Muscle of leg (tissue), 11 donors: ENCODE data around the gene FAXDC2. TPM values are rescaled to one million over a fixed set of nuclear protein-coding genes. Genes with fewer than 3 reads are reported as not detected.
"Not testable (repeated sequence)": the region's sequence is repeated elsewhere in the genome, so short reads cannot be mapped to it uniquely, and the experiment has no call there.

Source experiments
- DNase-seq: peaks from one replicate; pipeline ENCODE4 v3.0.0; 2013
- H3K27ac ChIP-seq: one replicate; pipeline ENCODE4 v1.5.1; 2013; ENCODE audit warnings: mild to moderate bottlenecking, low read length, control low read depth
- H3K27me3 ChIP-seq: one replicate; pipeline ENCODE4 v1.6.1; 2013; ENCODE audit warnings: low read length; ENCODE audit not compliant: control insufficient read depth, insufficient read depth
- H3K36me3 ChIP-seq: one replicate; pipeline ENCODE4 v1.6.1; 2013; ENCODE audit warnings: low read length; ENCODE audit not compliant: control insufficient read depth, insufficient read depth
- H3K4me1 ChIP-seq: one replicate; pipeline ENCODE4 v1.6.1; 2013; ENCODE audit warnings: low read length; ENCODE audit not compliant: control insufficient read depth, insufficient read depth
- H3K4me3 ChIP-seq: one replicate; pipeline ENCODE4 v1.5.1; 2013; ENCODE audit warnings: low read length, control low read depth
- H3K9me3 ChIP-seq: replicated peaks from 2 replicates; pipeline ENCODE4 v1.6.1; 2013; ENCODE audit warnings: low read depth, low read length; ENCODE audit not compliant: control insufficient read depth
- WGBS: methylation state at CpG from one replicate; pipeline ENCODE4 v1.1.5; 2013; ENCODE audit warnings: missing lambda C conversion rate; ENCODE audit not compliant: insufficient coverage; 5-methylcytosine and 5-hydroxymethylcytosine counted together
- polyA plus RNA-seq, 8 donors: library from polyadenylated mRNA; unstranded; fragments of 120-200 nt; gene quantifications; one replicate each; pipeline versions ENCODE4 v1.2.1 to v1.2.3, GENCODE V29; 2013; ENCODE audit warnings: inconsistent platforms in 1 of 8, low replicate concordance in 1 of 8; ENCODE audit not compliant: insufficient read length in 8 of 8, insufficient read depth in 1 of 8
- total RNA-seq: library from RNA; stranded (reverse); fragments of 120-200 nt; gene quantifications from one replicate; pipeline ENCODE4 v1.2.4, GENCODE V29; 2013

The FAXDC2 gene
- total and polyA plus RNA-seq, 9 donors: 11.1 to 16.5 (median 13.0) TPM

DNA sequence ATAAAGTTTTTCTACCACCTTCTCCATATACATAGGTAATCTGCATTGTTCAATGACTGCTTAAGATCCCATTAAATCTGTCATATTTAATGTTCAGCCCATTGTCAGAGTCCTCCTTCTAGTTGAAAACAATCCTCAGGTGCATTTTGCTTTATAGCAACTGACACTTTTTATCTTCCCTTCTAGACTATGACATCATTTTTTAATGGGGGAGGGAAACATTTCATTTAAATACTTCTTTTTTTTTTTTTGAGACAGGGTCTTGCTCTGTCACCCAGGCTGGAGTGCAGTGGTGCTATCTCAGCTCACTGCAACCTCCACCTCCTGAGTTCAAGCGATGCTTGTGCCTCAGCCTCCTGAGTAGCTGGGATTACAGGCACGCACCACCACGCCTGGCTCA, 17.6 kb downstream of the FAXDC2 start:
- Histone ChIP-seq H3K4me1 (peaks cover 22% of the 10 kb centered on the region), H3K36me3 (peaks cover 47% of the 10 kb centered on the region)
- not testable (repeated sequence) for H3K4me3 ChIP-seq, H3K27me3 ChIP-seq, H3K27ac ChIP-seq, DNase-seq, H3K9me3 ChIP-seq
- WGBS: 100% methylated on average over 3 of the region's 3 CpGs

DNA sequence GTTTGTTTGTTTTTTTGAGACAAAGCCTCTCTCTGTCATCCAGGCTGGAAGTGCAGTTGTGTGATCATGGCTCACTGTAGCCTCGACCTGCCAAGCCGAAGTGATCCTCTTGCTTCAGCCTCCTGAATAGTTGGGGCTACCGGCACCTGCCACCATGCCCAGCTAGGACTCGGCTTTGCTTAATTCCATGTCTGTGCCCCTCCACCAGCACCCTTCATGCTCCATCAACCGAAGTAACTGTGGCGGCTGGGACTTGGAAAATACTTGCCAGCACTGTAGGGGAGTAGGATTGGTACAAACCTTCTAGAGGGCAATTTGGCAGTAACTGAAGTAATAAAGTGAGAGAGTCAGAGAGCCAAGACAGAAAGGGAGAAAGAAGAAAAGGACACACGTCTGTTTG, 19.0 kb downstream of the FAXDC2 start:
- Histone ChIP-seq H3K27me3 (no peaks in the 10 kb centered on the region), H3K36me3 (peaks cover 45% of the 10 kb centered on the region), H3K4me1 (peaks cover 22% of the 10 kb centered on the region), H3K4me3 (no peak overlapping the region), H3K27ac (no peak overlapping the region), H3K9me3 (no peaks in the 10 kb centered on the region)
- no peak for DNase-seq
- whole genome bisulfite sequencing: 94% methylated on average over 3 of the region's 7 CpGs

DNA sequence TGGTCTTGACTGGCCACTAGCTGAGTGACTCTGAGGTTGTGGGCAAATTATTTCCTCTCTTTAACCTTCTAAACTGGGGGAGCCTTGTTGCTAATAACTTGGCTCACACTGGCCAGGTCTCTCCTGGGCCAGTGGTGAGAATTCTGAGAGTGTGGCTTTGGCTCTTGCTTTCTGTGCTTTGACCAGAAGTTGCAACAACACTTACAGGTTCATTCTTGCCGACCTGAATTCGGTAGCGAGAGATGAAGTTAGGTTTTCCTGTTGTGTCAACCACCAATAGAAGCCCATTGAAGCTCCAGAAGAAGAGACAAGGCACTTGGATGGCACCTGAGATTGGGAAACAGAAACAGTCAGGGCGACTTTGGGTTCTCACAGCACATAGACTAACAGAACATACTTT, 19.8 kb downstream of the FAXDC2 start:
- no peak overlapping the region for H3K4me3 ChIP-seq
- no peaks in the 10 kb centered on the region for H3K9me3 ChIP-seq
- WGBS: 100% methylated on average over 3 of the region's 4 CpGs
- peak overlapping the region; percentile 82 for H3K27ac ChIP-seq
- peaks cover 42% of the 10 kb centered on the region for H3K36me3 ChIP-seq
- H3K27me3 ChIP-seq: no peaks in the 10 kb centered on the region
- H3K4me1 ChIP-seq: peaks cover 22% of the 10 kb centered on the region
- DNase-seq: no peak

DNA sequence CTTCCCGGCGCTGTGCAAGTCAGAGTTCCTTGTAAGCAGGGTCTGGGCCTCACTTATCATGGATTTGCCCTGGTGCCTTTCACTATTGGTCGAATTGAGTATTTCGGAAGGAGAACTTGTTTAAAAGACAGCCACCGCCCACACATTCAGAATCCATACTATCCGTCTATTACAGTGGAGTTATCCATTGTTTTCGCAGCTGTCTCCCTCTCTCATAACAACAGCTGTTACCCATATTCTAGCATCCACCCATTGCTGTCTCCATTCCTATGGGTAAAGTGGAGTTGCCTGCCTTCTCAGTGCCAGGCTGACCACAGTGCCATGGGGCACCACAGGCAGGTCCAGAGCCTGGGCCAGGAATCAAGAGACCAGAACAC, 20.2 kb downstream of the FAXDC2 start:
- DNase-seq: peak; percentile 57
- peaks cover 22% of the 10 kb centered on the region for H3K4me1 ChIP-seq
- H3K36me3 ChIP-seq: peaks cover 42% of the 10 kb centered on the region
- H3K4me3 ChIP-seq: no peak overlapping the region
- no peaks in the 10 kb centered on the region for H3K27me3 ChIP-seq
- H3K27ac ChIP-seq: peak overlapping the region; percentile 82
- WGBS: 82% methylated on average over 6 of the region's 7 CpGs
- no peaks in the 10 kb centered on the region for H3K9me3 ChIP-seq

DNA sequence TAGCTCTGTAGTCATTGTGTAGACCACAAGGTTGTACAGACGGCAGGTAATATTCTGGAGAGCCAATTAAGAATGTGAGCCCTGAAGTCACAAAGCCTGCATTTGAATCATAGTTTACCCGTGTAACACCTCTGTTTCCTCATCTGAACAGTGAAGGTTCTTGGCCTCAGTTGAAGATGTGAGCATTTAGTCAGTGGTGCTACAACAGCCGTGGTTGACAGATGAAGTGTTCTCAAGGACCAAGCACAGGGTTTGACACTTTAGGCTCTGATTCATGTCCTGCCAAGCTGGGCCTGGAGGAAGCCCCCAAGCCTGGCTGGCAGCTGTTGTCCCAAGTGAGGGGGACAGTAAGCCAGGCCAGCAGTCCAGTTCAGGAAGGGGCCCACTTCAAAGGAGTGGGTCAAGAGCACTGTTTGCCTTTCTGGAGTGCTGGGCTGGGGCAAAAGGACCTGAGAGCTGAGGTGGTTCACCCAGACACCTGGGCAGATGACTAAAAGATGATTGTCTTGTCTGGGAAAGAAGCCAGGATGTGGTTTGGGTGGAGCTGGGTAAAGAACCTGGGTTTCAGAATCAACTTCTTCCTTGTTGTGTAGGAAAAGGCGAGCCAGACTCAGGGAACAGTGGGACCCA, 20.7 kb downstream of the FAXDC2 start:
- 83% methylated on average over 4 of the region's 4 CpGs for WGBS
- Histone ChIP-seq H3K27ac (peak overlapping the region; percentile 82), H3K4me3 (no peak overlapping the region), H3K27me3 (no peaks in the 10 kb centered on the region), H3K4me1 (peaks cover 18% of the 10 kb centered on the region), H3K36me3 (peaks cover 39% of the 10 kb centered on the region), H3K9me3 (no peaks in the 10 kb centered on the region)
- DNase-seq: peak; percentile 35

DNA sequence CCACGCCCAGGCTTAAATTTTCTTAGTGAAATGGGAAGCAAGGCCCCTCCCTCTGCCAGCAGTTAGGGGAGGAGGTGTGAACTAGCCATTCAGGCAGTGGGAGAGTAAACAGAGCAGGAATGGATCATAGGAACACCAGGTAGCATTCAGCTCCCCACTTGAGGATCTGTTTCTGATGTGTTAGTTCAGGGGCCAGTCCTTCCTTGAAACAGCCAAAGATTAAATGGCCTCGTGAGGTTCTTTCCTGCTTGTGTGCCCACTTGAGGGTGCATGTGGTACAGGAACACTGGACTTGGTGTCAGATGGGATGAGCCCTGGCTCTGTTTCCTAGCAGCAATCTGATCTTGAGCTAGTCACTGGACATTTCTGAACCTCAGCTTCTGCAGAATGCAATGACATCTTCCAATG, 21.2 kb downstream of the FAXDC2 start:
- no peak overlapping the region for H3K4me3 ChIP-seq
- no peak for DNase-seq
- no peaks in the 10 kb centered on the region for H3K27me3 ChIP-seq
- peaks cover 40% of the 10 kb centered on the region for H3K36me3 ChIP-seq
- H3K27ac ChIP-seq: no peak overlapping the region
- WGBS: 83% methylated on average over 2 of the region's 2 CpGs
- peaks cover 18% of the 10 kb centered on the region for H3K4me1 ChIP-seq
- no peaks in the 10 kb centered on the region for H3K9me3 ChIP-seq

DNA sequence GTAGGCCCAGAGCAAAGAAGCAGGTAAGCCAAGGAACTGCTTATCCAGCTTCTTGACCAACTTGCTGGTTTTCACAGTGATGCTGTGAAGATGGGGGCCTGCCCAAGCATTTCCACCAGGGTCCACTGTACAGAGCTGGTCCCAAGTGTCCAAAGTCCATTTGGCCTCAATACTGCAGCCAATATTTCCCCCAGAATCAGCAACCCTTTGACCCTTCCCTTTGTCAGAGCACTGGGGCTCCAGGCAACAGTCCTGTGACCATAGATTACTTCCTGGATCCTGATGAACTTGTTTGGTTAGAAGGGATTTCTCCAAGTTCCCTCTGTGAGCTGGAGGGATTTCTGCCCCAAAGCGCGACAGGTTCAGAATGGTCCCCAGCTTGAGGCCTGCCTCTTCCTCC, 26.3 kb downstream of the FAXDC2 start:
- Histone ChIP-seq H3K4me1 (peaks cover under 1% of the 10 kb centered on the region), H3K36me3 (peaks cover 65% of the 10 kb centered on the region), H3K4me3 (no peak overlapping the region), H3K27me3 (no peaks in the 10 kb centered on the region), H3K9me3 (no peaks in the 10 kb centered on the region), H3K27ac (no peak overlapping the region)
- 92% methylated on average over 2 of the region's 2 CpGs for WGBS
- no peak for DNase-seq

DNA sequence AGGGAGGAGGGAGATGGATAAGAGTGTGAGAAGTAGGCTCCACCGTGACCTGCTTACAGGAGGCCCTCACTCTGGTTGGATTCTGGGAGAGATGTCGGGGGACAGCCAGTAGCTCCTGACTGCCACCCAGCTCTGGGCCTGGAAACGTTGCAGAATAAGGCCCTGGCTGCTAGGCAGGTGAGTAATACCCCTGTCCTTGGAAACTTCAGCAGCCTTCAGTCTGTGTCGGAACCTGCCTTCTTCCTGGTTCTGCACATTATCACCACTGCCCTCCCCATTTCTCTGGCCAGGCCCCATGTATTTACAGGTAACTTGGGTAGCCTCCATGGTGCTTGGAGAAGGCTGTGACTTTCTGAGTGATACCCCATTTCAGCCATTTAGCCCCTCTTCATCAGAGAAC, 26.8 kb downstream of the FAXDC2 start:
- no peaks in the 10 kb centered on the region for H3K27me3 ChIP-seq
- no peak for DNase-seq
- H3K27ac ChIP-seq: no peak overlapping the region
- H3K36me3 ChIP-seq: peaks cover 69% of the 10 kb centered on the region
- no peaks in the 10 kb centered on the region for H3K4me1 ChIP-seq
- WGBS: 83% methylated on average over 3 of the region's 4 CpGs
- H3K9me3 ChIP-seq: no peaks in the 10 kb centered on the region
- H3K4me3 ChIP-seq: no peak overlapping the region

DNA sequence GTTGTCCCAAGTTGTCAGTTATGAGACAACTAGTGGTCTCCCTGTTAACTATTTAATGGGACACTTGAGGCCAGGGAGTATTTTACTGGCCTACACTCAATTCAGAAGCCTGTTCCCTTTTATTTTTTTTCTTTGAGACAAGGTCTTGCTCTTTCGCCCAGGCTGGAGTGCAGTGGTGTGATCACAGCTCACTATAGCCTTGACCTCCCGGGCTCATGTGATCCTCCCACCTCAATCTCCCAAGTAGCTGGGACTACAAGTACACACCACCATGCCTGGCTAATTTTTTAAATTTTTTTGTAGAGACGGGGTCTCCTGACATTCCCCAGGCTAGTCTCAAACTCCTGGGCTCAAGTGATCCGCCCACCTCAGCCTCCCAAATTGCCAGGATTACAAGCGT, 27.5 kb downstream of the FAXDC2 start:
- peaks cover 71% of the 10 kb centered on the region for H3K36me3 ChIP-seq
- H3K27ac ChIP-seq, H3K9me3 ChIP-seq, H3K27me3 ChIP-seq, H3K4me1 ChIP-seq, DNase-seq, H3K4me3 ChIP-seq: not testable (repeated sequence)
- 73% methylated on average over 5 of the region's 5 CpGs for WGBS

DNA sequence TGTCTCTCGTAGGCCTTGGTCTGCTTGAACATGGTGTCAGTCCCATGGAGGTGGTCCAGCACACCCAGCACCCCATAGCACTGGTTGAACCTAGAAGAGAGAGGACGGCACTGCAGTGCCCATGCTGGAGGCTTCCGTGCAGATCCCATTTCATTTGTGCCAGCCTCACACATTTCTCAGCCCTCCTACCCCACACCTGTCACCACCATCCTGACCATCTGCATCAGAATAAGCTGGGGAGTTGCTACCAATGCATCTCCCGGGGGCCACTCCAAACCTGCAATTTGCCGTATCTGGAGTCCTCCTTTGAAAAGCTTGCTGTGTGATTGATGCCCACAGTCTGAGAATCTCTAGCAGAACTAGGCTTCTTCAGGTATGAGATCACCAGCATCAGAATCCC, 30.0 kb downstream of the FAXDC2 start:
- Histone ChIP-seq H3K36me3 (peaks cover 90% of the 10 kb centered on the region), H3K4me3 (no peak overlapping the region), H3K27me3 (no peaks in the 10 kb centered on the region), H3K27ac (no peak overlapping the region), H3K4me1 (no peaks in the 10 kb centered on the region), H3K9me3 (no peaks in the 10 kb centered on the region)
- DNase-seq: no peak
- 77% methylated on average over 5 of the region's 5 CpGs for WGBS

DNA sequence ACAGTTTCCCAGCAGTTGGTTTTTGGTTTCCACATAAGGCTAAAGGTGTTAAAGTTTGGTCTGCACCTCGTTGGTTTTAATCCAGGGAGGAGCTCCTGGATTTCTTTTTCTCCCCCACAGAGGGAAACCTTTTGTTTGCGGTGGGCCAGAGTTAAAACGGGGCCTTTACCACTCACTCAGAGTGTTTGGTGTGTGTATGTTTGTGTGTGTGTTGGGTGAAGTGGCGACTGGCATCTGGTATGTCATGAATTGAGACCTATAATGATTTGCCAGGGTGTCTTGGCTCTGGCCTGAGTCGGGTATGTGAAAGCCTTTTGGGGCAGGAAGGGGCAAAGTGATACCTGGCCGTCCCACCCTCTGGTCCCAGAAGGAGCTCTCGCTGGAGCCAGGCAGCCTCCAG, 30.9 kb downstream of the FAXDC2 start:
- peaks cover 94% of the 10 kb centered on the region for H3K36me3 ChIP-seq
- no peak overlapping the region for H3K27ac ChIP-seq

More for the DNA sequence above, 30.9 kb downstream of the FAXDC2 start:
- H3K4me1 ChIP-seq: no peaks in the 10 kb centered on the region
- no peaks in the 10 kb centered on the region for H3K27me3 ChIP-seq
- H3K4me3 ChIP-seq: no peak overlapping the region
- DNase-seq: no peak
- WGBS: 88% methylated on average over 4 of the region's 7 CpGs
- no peaks in the 10 kb centered on the region for H3K9me3 ChIP-seq
